GM21515 (cell line): Measurements from ENCODE around the gene CCSER2.
"Not testable (repeated sequence)": the region's sequence is repeated elsewhere in the genome, so short reads cannot be mapped to it uniquely, and the experiment has no call there.

Experiments used
- ATAC-seq: cut with Tn5 transposase; IDR thresholded peaks from one replicate; pipeline ENCODE4 v1.9.1; 2021; ENCODE audit not compliant: unreplicated experiment

Gene CCSER2

DNA sequence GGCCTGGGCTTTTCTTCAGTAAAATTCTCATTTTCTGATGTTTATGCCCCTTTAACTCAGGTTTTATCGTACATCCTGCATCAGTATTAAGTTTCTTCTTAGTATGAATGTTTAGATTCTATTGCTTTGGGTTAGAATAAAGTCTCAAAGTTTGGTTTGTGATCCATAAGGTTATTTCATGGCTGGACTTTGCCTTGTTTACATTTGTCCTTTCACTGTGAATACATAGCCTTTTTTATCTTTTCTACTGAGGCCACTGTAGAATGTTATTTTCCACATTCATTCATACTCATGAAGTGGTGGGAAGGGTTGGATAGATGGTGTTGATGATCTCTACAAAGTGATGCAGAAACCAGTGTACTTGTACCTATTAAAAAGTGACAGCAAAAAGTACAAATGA is 59.8 kb downstream of the CCSER2 start:
- ATAC-seq = no peak

- no peak for ATAC-seq
These were observed 62.0 kb downstream of the CCSER2 start for GRCh38 chr10:84390364-84390763.

DNA sequence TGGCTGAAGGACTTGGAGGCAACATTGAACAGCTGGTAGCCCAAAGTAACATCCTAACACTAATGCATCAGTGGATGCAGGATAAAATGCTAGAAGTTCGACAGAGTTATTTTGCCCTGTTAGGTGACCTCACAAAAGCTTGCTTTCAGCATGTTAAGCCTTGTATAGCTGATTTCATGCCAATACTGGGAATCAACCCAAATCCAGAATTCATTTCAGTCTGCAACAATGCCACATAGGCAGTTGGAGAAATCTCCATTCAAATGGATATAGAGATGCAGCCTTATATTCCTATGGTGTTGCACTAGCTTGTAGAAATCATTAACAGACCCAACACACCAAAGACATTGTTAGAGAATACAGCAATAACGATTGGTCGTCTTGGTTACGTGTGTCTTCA is 62.9 kb downstream of the CCSER2 start:
- ATAC-seq = no peak

DNA sequence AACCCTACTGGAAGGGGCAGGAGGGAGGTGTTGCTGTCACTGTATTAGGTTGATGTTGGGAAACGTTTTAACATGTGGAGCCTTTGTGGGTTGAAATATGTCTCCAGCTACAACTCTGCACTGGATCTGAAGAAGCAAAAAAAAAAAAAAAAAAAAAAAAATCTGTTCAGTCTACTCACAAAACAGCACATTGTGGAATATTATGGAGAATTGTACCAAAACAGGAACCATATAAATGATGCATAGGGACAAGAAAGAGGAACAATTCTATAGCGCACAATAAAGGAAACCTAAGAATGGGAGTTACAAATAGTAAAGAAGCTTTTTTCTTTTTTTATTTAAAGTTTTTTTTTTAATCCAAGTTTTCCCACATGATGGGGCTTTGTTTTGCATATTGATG is 63.8 kb downstream of the CCSER2 start:
- no peak for ATAC-seq

GRCh38 chr10:84395581-84395980 is 67.2 kb downstream of the CCSER2 start:
- ATAC-seq = no peak

- ATAC-seq = peak; percentile 67
These were observed 69.4 kb downstream of the CCSER2 start for GRCh38 chr10:84397735-84398144.

- ATAC-seq = no peak
These were observed 70.3 kb downstream of the CCSER2 start for GRCh38 chr10:84398696-84399095.

DNA sequence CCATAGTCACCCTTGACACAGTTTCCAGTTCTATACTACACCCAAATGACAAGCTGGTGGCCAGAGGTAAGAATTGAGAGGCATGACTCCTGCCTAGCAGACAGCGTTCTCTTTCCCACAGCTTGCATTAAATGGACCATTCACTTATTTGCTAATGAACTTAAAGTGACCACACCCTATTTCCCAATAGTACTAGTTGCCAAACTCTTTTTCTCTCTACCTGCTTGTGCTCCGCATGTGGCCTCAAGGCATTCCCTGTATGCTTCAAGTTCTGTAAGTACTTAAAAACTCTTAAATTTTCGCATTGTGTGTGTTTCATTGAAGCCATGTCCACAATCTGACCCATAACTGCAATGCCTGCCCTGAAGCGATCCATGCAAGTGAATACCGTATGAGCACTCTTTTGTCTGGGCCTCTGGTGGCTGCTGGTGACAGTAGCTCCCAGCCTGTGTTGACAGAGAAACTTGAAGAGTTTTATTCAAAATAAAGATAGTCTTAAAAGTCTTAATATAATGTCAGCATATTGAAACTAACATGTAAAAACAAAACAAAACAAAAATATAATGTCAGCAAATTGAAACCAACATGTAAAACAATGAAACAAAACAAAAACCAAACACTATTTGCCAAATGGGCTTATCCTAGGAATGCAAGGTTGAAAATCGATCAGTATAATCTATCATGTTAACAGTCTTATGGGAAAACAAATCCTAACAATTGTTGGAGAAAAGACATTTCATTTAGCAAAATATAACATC is 73.6 kb downstream of the CCSER2 start:
- no peak for ATAC-seq

- ATAC-seq = no peak
These were observed 76.4 kb downstream of the CCSER2 start for GRCh38 chr10:84404783-84405182.

DNA sequence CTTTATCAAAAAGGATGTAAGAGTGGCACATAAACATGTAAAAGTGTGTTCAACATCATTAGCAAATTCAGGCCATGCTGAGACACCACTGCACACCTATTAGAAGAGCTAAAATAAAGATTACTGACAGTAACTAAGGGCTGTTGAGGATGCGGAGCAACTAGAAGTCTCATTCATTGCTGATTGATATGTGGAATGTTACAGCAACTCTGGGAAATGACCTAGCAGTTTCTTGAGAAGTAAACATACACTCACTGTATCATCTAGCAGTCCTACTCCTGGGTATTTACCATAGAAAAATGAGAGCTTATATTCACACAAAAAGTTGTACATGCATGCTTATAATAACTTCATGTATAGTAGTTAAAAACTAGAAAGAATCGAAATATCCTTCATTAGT is 77.3 kb downstream of the CCSER2 start:
- ATAC-seq = no peak

DNA sequence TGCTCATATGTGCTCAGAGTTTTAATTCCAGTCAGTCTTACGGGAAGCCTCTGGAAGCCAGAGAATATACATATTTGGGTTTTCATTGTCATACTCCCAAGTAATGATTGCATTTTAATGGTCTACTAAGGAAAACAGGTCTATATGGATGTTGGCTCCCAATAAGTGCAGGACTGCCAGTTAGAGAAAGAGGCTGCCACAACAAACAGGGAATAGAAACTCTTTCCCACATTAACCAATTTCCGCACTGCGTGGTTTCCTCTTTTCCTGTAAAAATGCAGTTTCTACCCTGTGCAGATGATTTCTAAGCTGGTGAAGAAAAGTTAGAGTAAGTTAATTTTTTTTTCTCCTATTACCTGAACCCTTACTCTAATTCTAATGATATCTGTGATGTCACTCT is 78.2 kb downstream of the CCSER2 start:
- ATAC-seq = no peak

DNA sequence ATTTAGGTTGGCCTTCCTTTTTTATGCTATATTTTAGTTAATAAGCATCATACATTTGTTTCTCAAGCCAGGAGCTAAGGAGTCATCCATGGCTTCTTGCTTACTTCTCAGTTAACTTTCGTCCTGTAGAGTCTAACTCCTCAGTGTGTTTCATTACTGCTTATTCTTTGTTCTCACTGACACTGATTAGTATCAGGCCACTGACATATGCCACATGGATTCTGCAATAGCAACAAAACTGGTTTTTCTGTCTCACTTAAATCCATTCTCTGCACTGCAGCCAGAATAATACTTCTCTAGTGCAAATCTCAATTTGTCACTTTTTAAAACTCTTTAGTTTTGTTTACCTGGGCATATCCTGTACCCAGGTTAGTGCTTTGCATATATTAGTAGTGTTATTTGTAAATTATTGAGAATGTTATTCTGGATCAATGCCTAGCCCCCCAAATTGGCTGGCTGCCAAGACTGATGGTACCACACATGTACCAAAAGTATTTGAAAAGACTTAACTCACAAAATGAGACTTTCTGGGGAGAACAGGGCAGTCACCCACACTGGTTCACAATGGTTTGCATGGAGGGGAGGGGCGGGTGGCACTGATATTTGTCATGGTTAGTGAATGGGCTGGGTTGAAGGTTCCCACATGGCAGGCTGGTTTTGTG is 79.1 kb downstream of the CCSER2 start:
- ATAC-seq = no peak

GRCh38 chr10:84412482-84412881 is 84.1 kb downstream of the CCSER2 start:
- no peak for ATAC-seq

- ATAC-seq = not testable (repeated sequence)
These were observed 85.7 kb downstream of the CCSER2 start for GRCh38 chr10:84414110-84414509.

- ATAC-seq = no peak
These were observed 87.3 kb downstream of the CCSER2 start for GRCh38 chr10:84415539-84416244.

DNA sequence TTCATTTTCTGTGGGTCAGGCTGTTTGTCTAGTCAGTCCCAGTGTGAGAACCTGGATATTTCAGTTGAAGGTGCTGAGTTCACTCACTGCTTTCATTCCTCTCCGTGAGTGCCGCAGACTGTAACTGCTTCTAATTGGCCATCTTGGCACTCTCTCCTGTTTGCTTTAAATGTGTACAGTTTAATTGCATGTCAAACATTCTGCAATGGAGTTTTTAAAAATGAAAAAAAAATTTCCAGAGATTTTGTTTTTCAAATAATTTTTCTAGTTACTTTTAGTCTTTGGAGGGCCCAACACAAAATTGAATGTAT is 87.8 kb downstream of the CCSER2 start:
- ATAC-seq = no peak

DNA sequence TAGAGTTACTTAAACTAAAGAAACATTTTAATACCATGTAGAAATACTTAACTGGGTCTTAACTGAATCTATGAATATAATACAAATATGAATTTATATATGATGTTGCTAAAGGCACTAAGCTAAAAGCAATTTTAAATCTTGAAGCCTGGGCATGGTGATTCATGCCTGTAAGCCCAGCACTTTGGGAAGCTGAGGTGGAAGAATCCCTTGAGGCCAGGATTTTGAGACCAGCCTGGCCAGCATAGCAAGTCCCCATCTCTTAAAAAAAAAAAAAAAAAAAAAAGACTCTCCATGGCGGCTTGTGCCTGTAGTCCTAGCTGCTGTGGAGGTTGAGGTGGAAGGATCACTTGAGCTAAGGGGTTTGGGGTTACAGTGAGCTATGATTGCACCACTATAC is 95.3 kb downstream of the CCSER2 start:
- ATAC-seq = no peak

GRCh38 chr10:84424731-84425167 is 96.4 kb downstream of the CCSER2 start:
- ATAC-seq = no peak

DNA sequence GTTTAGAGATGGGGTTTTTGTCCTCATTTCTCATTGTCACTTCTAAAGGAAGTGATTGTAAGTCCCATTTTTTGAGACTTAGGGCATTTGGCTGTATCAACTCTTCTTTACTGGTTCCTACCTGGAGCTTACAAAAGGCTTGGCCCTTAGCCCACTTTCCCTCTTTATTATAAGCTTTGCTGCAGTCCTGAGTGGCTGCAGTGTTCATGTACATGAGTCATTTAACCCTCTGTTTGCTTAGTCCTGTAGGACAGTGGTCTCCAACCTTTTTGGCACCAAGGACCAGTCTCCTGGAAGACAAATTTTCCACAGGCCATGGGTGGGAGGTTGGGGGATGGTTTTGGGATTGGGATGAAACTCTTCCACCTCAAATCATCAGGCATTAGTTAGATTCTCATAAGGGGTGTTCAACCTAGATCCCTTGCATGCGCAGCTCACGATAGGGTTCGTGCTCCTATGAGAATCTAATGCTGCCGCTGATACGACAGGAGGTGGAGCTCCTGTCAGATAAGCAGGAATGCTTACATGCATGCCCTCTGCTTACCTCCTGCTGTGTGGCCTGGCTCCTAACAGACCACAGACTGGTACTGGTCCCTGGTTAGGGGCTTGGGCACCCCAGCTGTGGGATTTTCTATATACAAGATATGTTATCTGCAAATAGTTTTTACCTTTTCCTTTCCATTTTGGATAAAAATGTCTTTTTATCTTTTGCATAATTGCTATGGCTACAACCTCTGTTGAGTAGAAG is 99.7 kb downstream of the CCSER2 start:
- ATAC-seq = no peak

- no peak for ATAC-seq
These were observed 100.3 kb downstream of the CCSER2 start for GRCh38 chr10:84428711-84429110.

- peak; percentile 100 for ATAC-seq
These were observed 101.6 kb downstream of the CCSER2 start for GRCh38 chr10:84429926-84430520.
